Colon (tissue), 2 donors: Measurements from ENCODE around the gene UNK.

Experiments used
- FAIRE-seq: peaks from 2 replicates; lab custom pipeline; 2012; peaks lifted over from hg19 to GRCh38; lab: Jason Lieb, UNC
- donor health status: control.
- donor health status: control.

Gene UNK

GRCh38 chr17:75836605-75837004, 52.0 kb downstream of the UNK start:
- no peak for FAIRE-seq

- no peak for FAIRE-seq
These were observed 53.3 kb downstream of the UNK start for GRCh38 chr17:75837899-75838298.

GRCh38 chr17:75838410-75838809, 53.8 kb downstream of the UNK start:
- FAIRE-seq, result no peak

GRCh38 chr17:75839942-75840798, 55.6 kb downstream of the UNK start:
- no peak for FAIRE-seq

- no peak for FAIRE-seq
These were observed 56.2 kb downstream of the UNK start for GRCh38 chr17:75840799-75841164.

- FAIRE-seq, result no peak
These were observed 57.8 kb downstream of the UNK start for GRCh38 chr17:75842411-75842810.

GRCh38 chr17:75842963-75843576, 58.5 kb downstream of the UNK start:
- FAIRE-seq, result no peak

- FAIRE-seq, result no peak
These were observed 59.2 kb downstream of the UNK start, which contains the start of gene UNC13D for GRCh38 chr17:75843577-75844529. Gene UNC13D (minus strand): TSS chr17:75844404. CDS start chr17:75844337, 67 bp downstream.

- FAIRE-seq, result no peak
These were observed 60.0 kb downstream of the UNK start for GRCh38 chr17:75844530-75845057.

GRCh38 chr17:75845058-75845711, 60.6 kb downstream of the UNK start:
- no peak for FAIRE-seq

- FAIRE-seq, result no peak
These were observed 61.5 kb downstream of the UNK start for GRCh38 chr17:75845933-75846691.

GRCh38 chr17:75846692-75847613, 62.3 kb downstream of the UNK start:
- FAIRE-seq, result no peak

- no peak for FAIRE-seq
These were observed 63.3 kb downstream of the UNK start for GRCh38 chr17:75847614-75848522.

GRCh38 chr17:75848523-75849278, 64.1 kb downstream of the UNK start:
- no peak for FAIRE-seq

- no peak for FAIRE-seq
These were observed 64.7 kb downstream of the UNK start for GRCh38 chr17:75849279-75849646.

GRCh38 chr17:75849724-75850123, 65.1 kb downstream of the UNK start:
- FAIRE-seq, result no peak

GRCh38 chr17:75850928-75851692, 66.5 kb downstream of the UNK start:
- FAIRE-seq, result no peak
